ENCODE measurements around the gene MAT1A. TPM values are rescaled to one million over a fixed set of nuclear protein-coding genes. Genes with fewer than 3 reads are reported as not detected.
A peak's percentile ranks its signal among the peaks of the same experiment; 100 is the strongest.
"Not testable (repeated sequence)": the region's sequence is repeated elsewhere in the genome, so short reads cannot be mapped to it uniquely, and the experiment has no call there.

Gene MAT1A
- total and polyA plus RNA-seq, 2 experiments from 2014 or later: not detected

GRCh38 chr10:80253266-80253962, 36.0 kb downstream of the MAT1A start:
- in situ Hi-C loops (cut with MboI): loop anchor here (25.0 kb wide), 1 partner anchor 691 kb away; the partner anchor contains the start of gene SFTPA2

GRCh38 chr10:80252296-80252887, 37.1 kb downstream of the MAT1A start:
- no peaks in the 10 kb centered on the region for H3K4me1 ChIP-seq (ENCODE audit: insufficient read depth)

More at GRCh38 chr10:80253266-80253962, 36.0 kb downstream of the MAT1A start:
- no peaks in the 10 kb centered on the region for H3F3A ChIP-seq (ENCODE audit: insufficient read depth)
- H3K36me3 ChIP-seq (ENCODE audit: low read depth): no peaks in the 10 kb centered on the region
- H4K20me1 ChIP-seq (ENCODE audit: insufficient read depth): no peaks in the 10 kb centered on the region
- TF ChIP-seq EZH2 (IDR thresholded peaks at IDR 0.05; ENCODE audit: insufficient read depth, poor library complexity, severe bottlenecking): no peak
- TF ChIP-seq EZH2phosphoT487 (IDR thresholded peaks at IDR 0.05; ENCODE audit: insufficient read depth, low read depth): no peak
- H3K9me3 ChIP-seq (ENCODE audit: low read depth): no peaks in the 10 kb centered on the region
- no peaks in the 10 kb centered on the region for H3K9me2 ChIP-seq (ENCODE audit: insufficient read depth)
- H3K4me1 ChIP-seq (ENCODE audit: insufficient read depth): no peaks in the 10 kb centered on the region
- H2AFZ ChIP-seq: no peak overlapping the region
- H3K4me2 ChIP-seq (ENCODE audit: unreplicated experiment): no peak overlapping the region
- 0 out of 2 replicates have a peak, but pooled peaks cover 4% of the 10 kb centered on the region for H3K27me3 ChIP-seq (replicated peaks; ENCODE audit: insufficient read depth)
- DNase-seq: no peak
- H3K9ac ChIP-seq: no peak overlapping the region
- H3K79me2 ChIP-seq (ENCODE audit: insufficient read depth): no peaks in the 10 kb centered on the region
- no peak overlapping the region for H3K4me3 ChIP-seq
- no peak overlapping the region for H3K27ac ChIP-seq
- WGBS, 2 experiments (ENCODE audit: low coverage in 1 of 2, low lambda C conversion rate in 2 of 2, missing lambda C conversion rate in 2 of 2): 41 to 48% methylated on average over 5 of the region's 5 CpGs

GRCh38 chr10:80251703-80252280, 37.7 kb downstream of the MAT1A start:
- in situ Hi-C loops (cut with MboI): loop anchor here (25.0 kb wide), 1 partner anchor 689 kb away; the partner anchor contains the start of gene SFTPA2
- 64 to 93% methylated on average over 3 to 4 of the region's 4 CpGs for WGBS, 2 experiments (ENCODE audit: low coverage in 1 of 2, low lambda C conversion rate in 2 of 2, missing lambda C conversion rate in 2 of 2)

More at GRCh38 chr10:80252296-80252887, 37.1 kb downstream of the MAT1A start:
- Histone ChIP-seq H3F3A (ENCODE audit: insufficient read depth) (no peaks in the 10 kb centered on the region), H3K9me3 (ENCODE audit: low read depth) (no peaks in the 10 kb centered on the region), H4K20me1 (ENCODE audit: insufficient read depth) (no peaks in the 10 kb centered on the region), H3K9ac (no peak overlapping the region), H3K4me2 (ENCODE audit: unreplicated experiment) (no peak overlapping the region), H3K27me3 (replicated peaks; ENCODE audit: insufficient read depth) (no peaks in the 10 kb centered on the region), H3K27ac (no peak overlapping the region), H3K4me3 (no peak overlapping the region), H3K9me2 (ENCODE audit: insufficient read depth) (no peaks in the 10 kb centered on the region), H3K79me2 (ENCODE audit: insufficient read depth) (no peaks in the 10 kb centered on the region), H3K36me3 (ENCODE audit: low read depth) (no peaks in the 10 kb centered on the region), H2AFZ (no peak overlapping the region)
- no peak for DNase-seq
- in situ Hi-C loops (cut with MboI): loop anchor here (25.0 kb wide), 1 partner anchor 690 kb away; the partner anchor contains the start of gene SFTPA2
- TF ChIP-seq EZH2 (IDR thresholded peaks at IDR 0.05; ENCODE audit: insufficient read depth, poor library complexity, severe bottlenecking): no peak
- no peak for TF ChIP-seq EZH2phosphoT487 (IDR thresholded peaks at IDR 0.05; ENCODE audit: insufficient read depth, low read depth)
- WGBS, 2 experiments (ENCODE audit: low coverage in 1 of 2, low lambda C conversion rate in 2 of 2, missing lambda C conversion rate in 2 of 2): 93 to 97% methylated on average over 10 to 12 of the region's 12 CpGs

GRCh38 chr10:80250399-80250798, 39.1 kb downstream of the MAT1A start:
- not testable (repeated sequence) for H3K79me2 ChIP-seq (ENCODE audit: insufficient read depth); DNase-seq; H3K36me3 ChIP-seq (ENCODE audit: low read depth); H3K27ac ChIP-seq; H4K20me1 ChIP-seq (ENCODE audit: insufficient read depth); H3K4me3 ChIP-seq; H3K27me3 ChIP-seq (replicated peaks; ENCODE audit: insufficient read depth); H3K4me1 ChIP-seq (ENCODE audit: insufficient read depth); H3K9me3 ChIP-seq (ENCODE audit: low read depth); H3F3A ChIP-seq (ENCODE audit: insufficient read depth); H3K9me2 ChIP-seq (ENCODE audit: insufficient read depth); H3K9ac ChIP-seq; H3K4me2 ChIP-seq (ENCODE audit: unreplicated experiment); H2AFZ ChIP-seq
- in situ Hi-C loops (cut with MboI): loop anchor here (25.0 kb wide), 1 partner anchor 688 kb away; the partner anchor contains the start of gene SFTPA2
- WGBS, 2 experiments (ENCODE audit: low coverage in 1 of 2, low lambda C conversion rate in 2 of 2, missing lambda C conversion rate in 2 of 2): no CpG with 5 or more reads among the region's 1 CpG

More at GRCh38 chr10:80251703-80252280, 37.7 kb downstream of the MAT1A start:
- DNase-seq: peak; percentile 11
- H3K27me3 ChIP-seq (replicated peaks; ENCODE audit: insufficient read depth); H3K4me2 ChIP-seq (ENCODE audit: unreplicated experiment); H4K20me1 ChIP-seq (ENCODE audit: insufficient read depth); H3F3A ChIP-seq (ENCODE audit: insufficient read depth); H3K27ac ChIP-seq; H3K4me3 ChIP-seq; H3K79me2 ChIP-seq (ENCODE audit: insufficient read depth); H3K4me1 ChIP-seq (ENCODE audit: insufficient read depth); H3K9me2 ChIP-seq (ENCODE audit: insufficient read depth); H2AFZ ChIP-seq; H3K36me3 ChIP-seq (ENCODE audit: low read depth); H3K9me3 ChIP-seq (ENCODE audit: low read depth); H3K9ac ChIP-seq: not testable (repeated sequence)

GRCh38 chr10:80249906-80250305, 39.6 kb downstream of the MAT1A start:
- H3K9me2 ChIP-seq (ENCODE audit: insufficient read depth); H3K79me2 ChIP-seq (ENCODE audit: insufficient read depth); H4K20me1 ChIP-seq (ENCODE audit: insufficient read depth); H3K9ac ChIP-seq; H2AFZ ChIP-seq; H3K27me3 ChIP-seq (replicated peaks; ENCODE audit: insufficient read depth); H3K4me3 ChIP-seq; H3K4me1 ChIP-seq (ENCODE audit: insufficient read depth); DNase-seq; H3K9me3 ChIP-seq (ENCODE audit: low read depth); H3F3A ChIP-seq (ENCODE audit: insufficient read depth); H3K4me2 ChIP-seq (ENCODE audit: unreplicated experiment); H3K27ac ChIP-seq; H3K36me3 ChIP-seq (ENCODE audit: low read depth): not testable (repeated sequence)
- in situ Hi-C loops (cut with MboI): loop anchor here (25.0 kb wide), 1 partner anchor 688 kb away; the partner anchor contains the start of gene SFTPA2
- 9 to 10% methylated on average over 3 of the region's 4 CpGs for WGBS, 2 experiments (ENCODE audit: low coverage in 1 of 2, low lambda C conversion rate in 2 of 2, missing lambda C conversion rate in 2 of 2)

GRCh38 chr10:80247611-80248010, 41.8 kb downstream of the MAT1A start:
- H3K9me2 ChIP-seq (ENCODE audit: insufficient read depth); DNase-seq; in situ Hi-C loops (cut with MboI); H3K4me2 ChIP-seq (ENCODE audit: unreplicated experiment); H3K9me3 ChIP-seq (ENCODE audit: low read depth); H3K27ac ChIP-seq; H3K27me3 ChIP-seq (replicated peaks; ENCODE audit: insufficient read depth); H3F3A ChIP-seq (ENCODE audit: insufficient read depth); H3K36me3 ChIP-seq (ENCODE audit: low read depth); H2AFZ ChIP-seq; H3K79me2 ChIP-seq (ENCODE audit: insufficient read depth); H3K4me1 ChIP-seq (ENCODE audit: insufficient read depth); H4K20me1 ChIP-seq (ENCODE audit: insufficient read depth); H3K4me3 ChIP-seq; H3K9ac ChIP-seq: not testable (repeated sequence)
- 29% methylated on average over 1 of the region's 20 CpGs; no CpG with 5 or more reads in 1 of the 2 experiments for WGBS, 2 experiments (ENCODE audit: low coverage in 1 of 2, low lambda C conversion rate in 2 of 2, missing lambda C conversion rate in 2 of 2)
